SK-N-SH treated with all-trans-retinoic acid at 6 μM for 48 hours (cell line): ENCODE data around the gene ASTN2.

Experiments
- ARNTL ChIP-seq: fragments of 450-650 bp; formaldehyde crosslinking; IDR thresholded peaks from 2 replicates; pipeline ENCODE4 v1.5.0; 2020; ENCODE audit warnings: low read depth, mild to moderate bottlenecking, moderate library complexity, borderline replicate concordance
- CSDC2 ChIP-seq: fragments of 250-450 bp; sonication (Bioruptor Pico); IDR thresholded peaks from 2 replicates; pipeline ENCODE4 v1.5.0; 2020; ENCODE audit warnings: mild to moderate bottlenecking, moderate library complexity
- OSR1 ChIP-seq: fragments of 250-450 bp; sonication (Bioruptor Pico); IDR thresholded peaks from 2 replicates; pipeline ENCODE4 v1.8.0; 2022; ENCODE audit warnings: moderate library complexity, mild to moderate bottlenecking, inconsistent platforms
- RARB ChIP-seq: fragments of 250-450 bp; sonication (Bioruptor Pico); IDR thresholded peaks from 2 replicates; pipeline ENCODE4 v1.8.0; 2021; ENCODE audit warnings: mild to moderate bottlenecking, moderate library complexity
- ZFP3 ChIP-seq: fragments of 250-450 bp; sonication (Bioruptor Pico); IDR thresholded peaks from 2 replicates; pipeline ENCODE4 v1.5.0; 2020; ENCODE audit warnings: mild to moderate bottlenecking, moderate library complexity
- ZFP30 ChIP-seq: fragments of 450-650 bp; formaldehyde crosslinking; IDR thresholded peaks from 2 replicates; pipeline ENCODE4 v1.5.0; 2022; ENCODE audit warnings: mild to moderate bottlenecking, moderate library complexity
- ZNF70 ChIP-seq: fragments of 450-650 bp; formaldehyde crosslinking; IDR thresholded peaks from 2 replicates; pipeline ENCODE4 v1.5.0; 2020; ENCODE audit warnings: mild to moderate bottlenecking, moderate library complexity
- TF ChIP-seq, protein P1 (sequence below): fragments of 250-450 bp; sonication (Bioruptor Pico); IDR thresholded peaks from 2 replicates; pipeline ENCODE4 v1.5.1; 2020; ENCODE audit warnings: low read depth, mild to moderate bottlenecking, moderate library complexity

DNA sequence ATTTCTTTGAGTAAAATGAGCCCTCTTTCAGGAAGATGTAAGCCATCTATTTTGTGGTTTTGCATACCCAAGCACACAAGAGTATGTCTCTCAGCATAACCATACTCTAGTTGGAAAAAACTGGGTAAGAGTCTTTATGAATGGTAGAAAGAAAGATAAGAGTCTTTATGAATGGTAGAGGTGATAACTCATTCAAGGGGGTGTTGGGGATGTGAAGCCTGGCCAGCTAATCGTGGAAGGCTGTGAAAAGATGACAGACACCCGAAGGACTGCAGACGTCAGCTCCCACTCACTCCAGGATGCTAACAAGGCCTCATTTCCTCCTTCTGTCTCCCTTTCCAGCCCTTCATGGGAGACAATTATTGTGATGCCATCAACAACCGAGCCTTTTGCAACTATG, 1032.8 kb downstream of the ASTN2 start:
- no peak for TF ChIP-seq ARNTL (CRISPR knock-in tag)
- TF ChIP-seq CSDC2 (CRISPR knock-in tag): no peak
- TF ChIP-seq ZFP3 (CRISPR knock-in tag): no peak
- TF ChIP-seq ZFP30 (CRISPR knock-in tag): no peak
- no peak for TF ChIP-seq OSR1 (CRISPR knock-in tag)
- no peak for TF ChIP-seq RARB (CRISPR knock-in tag)
- no peak for TF ChIP-seq ZNF70 (CRISPR knock-in tag)
- TF ChIP-seq, protein P1, sequence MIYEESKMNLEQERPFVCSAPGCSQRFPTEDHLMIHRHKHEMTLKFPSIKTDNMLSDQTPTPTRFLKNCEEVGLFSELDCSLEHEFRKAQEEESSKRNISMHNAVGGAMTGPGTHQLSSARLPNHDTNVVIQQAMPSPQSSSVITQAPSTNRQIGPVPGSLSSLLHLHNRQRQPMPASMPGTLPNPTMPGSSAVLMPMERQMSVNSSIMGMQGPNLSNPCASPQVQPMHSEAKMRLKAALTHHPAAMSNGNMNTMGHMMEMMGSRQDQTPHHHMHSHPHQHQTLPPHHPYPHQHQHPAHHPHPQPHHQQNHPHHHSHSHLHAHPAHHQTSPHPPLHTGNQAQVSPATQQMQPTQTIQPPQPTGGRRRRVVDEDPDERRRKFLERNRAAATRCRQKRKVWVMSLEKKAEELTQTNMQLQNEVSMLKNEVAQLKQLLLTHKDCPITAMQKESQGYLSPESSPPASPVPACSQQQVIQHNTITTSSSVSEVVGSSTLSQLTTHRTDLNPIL (CRISPR knock-in tag): no peak
